Measurements from ENCODE around the gene RBM24. TPM values are rescaled to one million over a fixed set of nuclear protein-coding genes. Genes with fewer than 3 reads are reported as not detected.

Gene RBM24
- total and polyA plus RNA-seq, 2 donors (not counting 3 experiments of a cell fraction or from before 2014, with no cell fraction given) = 6.6 to 6.7 TPM

GRCh38 chr6:17331238-17331637 is 50.1 kb downstream of the RBM24 start:
- Histone ChIP-seq H3K36me3 (ENCODE audit: control insufficient read depth in 2 of 2, extremely low read depth in 1 of 2, insufficient read depth in 2 of 2, low read length in 2 of 2) (no peaks in the 10 kb centered on the region), H3K9me3 (replicated peaks; ENCODE audit: control insufficient read depth, insufficient read depth, low read length) (no peaks in the 10 kb centered on the region), H2AFZ (ENCODE audit: low read depth, low read length) (no peak overlapping the region), H3K27ac (ENCODE audit: insufficient read depth, low read depth, low read length) (no peak overlapping the region), H4K20me1 (replicated peaks; ENCODE audit: control insufficient read depth, extremely low read depth, insufficient read depth, low read length) (no peaks in the 10 kb centered on the region), H3K27me3 (ENCODE audit: control insufficient read depth in 2 of 2, insufficient read depth in 2 of 2, low read length in 2 of 2) (no peaks in the 10 kb centered on the region), H3K4me3 (replicated peaks in 1 of 3; ENCODE audit: insufficient read depth in 1 of 3, low read depth in 1 of 3, low read length in 3 of 3) (no peak overlapping the region), H3K4me2 (ENCODE audit: insufficient read depth, low read length) (no peak overlapping the region), H3K79me2 (ENCODE audit: control insufficient read depth, insufficient read depth, low read length) (no peaks in the 10 kb centered on the region), H3K4me1 (ENCODE audit: control insufficient read depth, extremely low read depth, insufficient read depth, low read length) (no peaks in the 10 kb centered on the region), H3K9me1 (replicated peaks; ENCODE audit: control insufficient read depth, extremely low read depth, insufficient read depth, low read length) (no peaks in the 10 kb centered on the region), H3K9ac (replicated peaks; ENCODE audit: extremely low read depth, insufficient read depth, low read length) (no peak overlapping the region)
- ChIA-PET CTCF (no interaction called here), POLR2A (interaction anchor here (0.6 kb wide), 1 partner anchor 323 kb away, joined by 3 read pairs; no protein-coding TSS in a partner anchor)
- FAIRE-seq (no peak), DNase-seq (ENCODE audit: low read depth, low spot score) (no peak)
- TF ChIP-seq POLR2A (IDR thresholded peaks at IDR 0.05; ENCODE audit: low read depth, low read length) = no peak
- TF ChIP-seq JUN (IDR thresholded peaks at IDR 0.05; ENCODE audit: borderline replicate concordance, insufficient read depth, insufficient read length, low read depth) = no peak
- no peak for TF ChIP-seq EZH2 (IDR thresholded peaks at IDR 0.05; ENCODE audit: borderline replicate concordance, low read depth, low read length, severe bottlenecking)
- TF ChIP-seq CTCF (IDR thresholded peaks at IDR 0.05; ENCODE audit: extremely low read depth in 1 of 2, insufficient read depth in 1 of 2, low read depth in 1 of 2, low read length in 2 of 2) = no peak
- no peak for TF ChIP-seq POLR2AphosphoS5 (IDR thresholded peaks at IDR 0.05; ENCODE audit: insufficient read depth, low read depth, low read length)
- no peak for TF ChIP-seq MYC (IDR thresholded peaks at IDR 0.05; ENCODE audit: low read depth, low read length)
- TF ChIP-seq, protein P1, sequence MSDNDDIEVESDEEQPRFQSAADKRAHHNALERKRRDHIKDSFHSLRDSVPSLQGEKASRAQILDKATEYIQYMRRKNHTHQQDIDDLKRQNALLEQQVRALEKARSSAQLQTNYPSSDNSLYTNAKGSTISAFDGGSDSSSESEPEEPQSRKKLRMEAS (IDR thresholded peaks at IDR 0.05; ENCODE audit: insufficient read depth, insufficient read length) = no peak
- TF ChIP-seq FOS (IDR thresholded peaks at IDR 0.05; ENCODE audit: borderline replicate concordance, insufficient read depth, low read length) = no peak
- TF ChIP-seq GATA2 (IDR thresholded peaks at IDR 0.05; ENCODE audit: insufficient read depth, insufficient read length, low read depth, low read length) = no peak
- intact Hi-C loops (cut with micrococcal nuclease) = no loop called here
- no TSS peak for BruUV-seq (replicated peaks)
- dilution Hi-C loops (cut with MboI; ENCODE audit: extremely low pct_ligation_motif_present, low sequenced_read_pairs) = no loop called here

Measured in endothelial cell of umbilical vein (primary cell).